GM19372 (cell line): ENCODE results near the gene BATF2.
A peak's percentile ranks its signal among the peaks of the same experiment; 100 is the strongest.
"Not testable (repeated sequence)": the region's sequence is repeated elsewhere in the genome, so short reads cannot be mapped to it uniquely, and the experiment has no call there.

Experiments
- ATAC-seq: cut with Tn5 transposase; IDR thresholded peaks from one replicate; pipeline ENCODE4 v1.9.1; 2021; ENCODE audit warnings: mild to moderate bottlenecking, low read depth, moderate library complexity; ENCODE audit not compliant: unreplicated experiment

The BATF2 gene

GRCh38 chr11:65013888-65014725, 17.3 kb upstream of the BATF2 start, which contains the start of gene ARL2:
Gene ARL2, plus strand, starts transcription at chr11:65014160. Its CDS starts 48 bp downstream, at chr11:65014208.
- ATAC-seq = peak; percentile 68

GRCh38 chr11:65013130-65013887, 16.5 kb upstream of the BATF2 start:
- peak; percentile 63 for ATAC-seq

DNA sequence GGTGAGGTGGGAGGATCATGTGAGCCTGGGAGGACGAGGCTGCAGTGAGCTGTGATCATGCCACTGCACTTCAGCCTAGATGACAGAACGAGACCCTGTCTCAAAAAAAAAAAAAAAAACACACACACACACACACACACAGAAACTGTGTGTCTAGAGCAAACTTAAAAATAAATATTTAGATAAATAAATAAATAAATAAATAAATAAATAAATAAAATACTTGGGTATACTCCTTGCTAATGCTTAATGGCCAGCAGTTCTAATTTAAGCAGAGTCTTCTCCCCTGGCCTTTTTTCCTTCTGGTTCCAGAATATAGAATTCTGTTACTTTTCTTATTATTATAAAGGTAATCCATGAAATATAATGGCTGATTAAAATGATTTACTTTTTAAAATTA, 12.1 kb upstream of the BATF2 start:
- no peak for ATAC-seq

DNA sequence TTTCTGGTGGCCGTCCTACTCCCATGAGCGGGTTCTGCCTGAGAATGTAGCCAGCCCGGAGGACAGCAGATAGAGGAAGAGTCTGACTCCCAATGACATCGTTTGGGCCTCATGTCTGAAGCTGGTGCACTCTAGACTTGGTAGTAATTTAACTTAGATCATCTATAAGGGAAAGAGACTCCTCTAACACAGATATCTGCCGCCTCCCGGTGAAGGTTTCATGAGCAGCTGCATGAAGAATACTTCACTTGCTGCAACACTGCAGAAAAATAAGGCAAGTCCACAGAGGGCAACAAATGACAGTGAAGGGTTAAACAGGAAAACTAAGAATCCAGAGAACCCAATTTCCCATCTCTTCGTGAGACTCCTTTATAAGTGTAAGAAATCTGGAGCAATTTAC, 11.2 kb upstream of the BATF2 start:
- ATAC-seq = no peak

- ATAC-seq = not testable (repeated sequence)
Measured at GRCh38 chr11:65003968-65004367, 7.2 kb upstream of the BATF2 start.

GRCh38 chr11:65003282-65003681, 6.5 kb upstream of the BATF2 start:
- no peak for ATAC-seq

DNA sequence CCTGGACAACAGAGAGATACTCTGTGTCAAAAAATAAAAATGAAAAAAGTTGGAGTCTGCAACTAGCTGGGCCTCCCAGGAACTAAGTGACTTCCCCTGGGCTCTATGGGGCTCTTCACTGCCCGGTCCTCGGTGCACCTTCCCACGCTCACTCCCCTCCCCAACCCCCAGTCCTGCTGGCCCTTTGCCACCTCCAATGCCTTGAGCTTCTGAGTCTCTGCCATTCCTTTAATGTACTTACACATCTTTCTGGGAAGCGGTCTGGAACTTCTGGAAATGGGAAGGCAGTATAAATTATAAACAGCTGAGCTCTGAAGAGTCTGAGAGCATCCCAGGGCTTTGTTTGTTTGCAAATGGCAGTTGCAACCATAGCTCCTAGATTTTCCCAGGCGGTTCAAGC, 5.9 kb upstream of the BATF2 start:
- no peak for ATAC-seq

DNA sequence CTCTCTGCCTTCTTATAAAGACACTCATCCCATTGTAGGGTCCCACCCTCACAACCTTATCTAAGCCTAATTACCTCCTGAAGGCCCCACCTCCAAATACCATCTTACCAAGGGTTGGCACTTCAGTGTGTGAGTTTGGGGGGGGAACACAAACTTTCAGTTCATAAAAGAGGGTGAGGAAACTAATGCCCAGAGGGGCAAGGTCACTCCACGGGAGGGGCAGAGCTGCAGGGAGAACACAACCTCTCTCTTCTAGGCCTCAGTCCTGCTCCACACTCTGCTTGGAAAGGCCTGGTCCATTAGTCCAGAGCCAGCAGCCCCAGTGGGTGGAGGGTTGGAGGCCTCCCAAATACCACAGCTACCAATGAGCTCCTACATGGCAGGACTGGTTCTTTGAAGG, 2.7 kb upstream of the BATF2 start:
- no peak for ATAC-seq

- ATAC-seq = no peak
Measured at GRCh38 chr11:64998690-64999431, 2.1 kb upstream of the BATF2 start.

- ATAC-seq = no peak
Measured at GRCh38 chr11:64998141-64998540, 1.4 kb upstream of the BATF2 start.

- ATAC-seq = no peak
Measured at GRCh38 chr11:64996327-64996709, 453 bp downstream of the BATF2 start.

GRCh38 chr11:64994318-64994717, 2.5 kb downstream of the BATF2 start:
- ATAC-seq = no peak

DNA sequence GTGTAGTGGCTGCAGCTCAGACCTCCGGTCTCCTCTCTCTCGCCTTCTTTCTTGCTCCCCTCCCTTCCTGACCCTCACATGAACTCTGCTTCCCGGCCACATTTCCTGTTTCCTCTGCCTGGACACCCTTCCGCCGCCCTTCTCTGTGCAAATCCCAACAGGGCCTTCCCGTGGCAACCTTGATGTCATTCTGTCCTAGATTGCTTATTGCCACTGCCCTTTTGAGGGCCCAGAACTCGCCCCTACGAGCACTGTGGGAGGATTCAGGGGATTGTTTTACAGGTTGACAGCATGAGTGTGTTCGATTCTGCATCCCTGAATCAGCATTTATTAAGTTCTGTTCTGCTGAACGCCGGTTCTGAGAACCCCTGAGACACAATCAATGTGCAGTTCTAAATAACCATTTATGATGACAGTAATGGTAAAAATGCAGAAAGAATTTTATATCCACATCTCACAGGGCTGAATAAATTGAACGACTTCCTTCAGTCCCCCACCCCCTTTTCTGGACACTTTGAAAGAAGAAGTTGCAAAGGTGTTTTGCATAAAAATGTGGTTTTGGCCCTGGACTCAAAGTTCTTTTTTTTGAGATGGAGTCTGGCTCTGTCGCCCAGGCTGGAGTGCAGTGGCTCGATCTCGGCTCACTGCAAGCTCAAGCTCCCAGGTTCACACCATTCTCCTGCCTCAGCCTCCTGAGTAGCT, 6.4 kb downstream of the BATF2 start:
- ATAC-seq = no peak

- no peak for ATAC-seq
Measured at GRCh38 chr11:64989416-64989815, 7.4 kb downstream of the BATF2 start.

GRCh38 chr11:64987998-64988854, 8.5 kb downstream of the BATF2 start:
- no peak for ATAC-seq

DNA sequence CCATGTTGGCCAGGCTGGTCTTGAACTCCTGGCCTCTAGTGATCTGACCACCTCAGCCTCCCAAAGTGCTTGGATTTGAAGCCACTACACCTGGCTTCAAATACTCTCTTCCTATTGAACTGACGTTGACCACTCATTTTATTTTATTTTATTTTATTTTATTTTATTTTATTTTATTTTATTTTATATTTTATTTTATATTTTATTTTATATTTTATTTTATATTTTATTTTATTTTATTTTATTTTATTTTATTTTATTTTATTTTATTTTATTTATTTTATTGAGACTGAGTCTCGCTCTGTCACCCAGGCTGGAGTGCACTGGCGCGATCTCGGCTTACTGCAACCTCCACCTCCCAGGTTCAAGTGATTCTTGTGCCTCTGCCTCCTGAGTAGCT, 13.4 kb downstream of the BATF2 start:
- not testable (repeated sequence) for ATAC-seq

DNA sequence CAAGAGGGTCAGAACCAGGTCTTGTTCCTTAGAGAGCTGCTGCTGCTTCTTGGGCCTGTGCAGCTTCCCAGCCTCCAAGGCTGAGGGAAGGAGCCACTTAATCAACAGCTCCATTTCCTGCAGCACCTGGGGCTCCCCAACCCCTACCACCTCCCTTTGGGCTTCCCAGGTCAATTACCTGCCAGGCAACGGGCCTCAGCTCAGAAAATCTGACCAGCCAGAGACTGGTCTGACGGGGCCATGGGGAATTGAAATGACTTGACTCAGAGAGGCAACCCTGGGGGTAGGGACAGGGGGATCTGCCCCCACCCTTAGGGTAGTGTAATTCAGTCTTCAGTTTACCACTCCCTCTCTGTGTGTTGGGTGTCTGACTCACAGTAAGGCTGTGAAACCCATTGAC, 20.1 kb downstream of the BATF2 start:
- ATAC-seq = no peak

DNA sequence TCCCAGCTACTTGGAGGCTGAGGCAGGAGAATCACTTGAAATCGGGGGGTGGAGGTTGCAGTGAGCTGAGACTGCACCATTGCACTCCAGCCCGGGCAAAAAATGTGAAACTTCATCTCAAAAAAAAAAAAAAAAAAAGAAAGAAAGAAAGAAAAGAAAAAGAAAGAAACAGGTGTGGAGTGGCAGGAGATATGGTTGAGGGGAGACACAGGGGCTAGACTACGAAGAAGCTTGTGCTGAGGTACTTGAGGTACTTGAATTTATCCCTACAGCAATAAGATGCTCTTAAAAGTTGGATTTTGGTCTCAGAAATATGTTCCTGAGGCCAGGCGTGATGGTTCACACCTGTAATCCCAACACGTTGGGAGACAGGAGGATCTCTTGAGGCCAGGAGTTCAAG, 22.6 kb downstream of the BATF2 start:
- no peak for ATAC-seq

DNA sequence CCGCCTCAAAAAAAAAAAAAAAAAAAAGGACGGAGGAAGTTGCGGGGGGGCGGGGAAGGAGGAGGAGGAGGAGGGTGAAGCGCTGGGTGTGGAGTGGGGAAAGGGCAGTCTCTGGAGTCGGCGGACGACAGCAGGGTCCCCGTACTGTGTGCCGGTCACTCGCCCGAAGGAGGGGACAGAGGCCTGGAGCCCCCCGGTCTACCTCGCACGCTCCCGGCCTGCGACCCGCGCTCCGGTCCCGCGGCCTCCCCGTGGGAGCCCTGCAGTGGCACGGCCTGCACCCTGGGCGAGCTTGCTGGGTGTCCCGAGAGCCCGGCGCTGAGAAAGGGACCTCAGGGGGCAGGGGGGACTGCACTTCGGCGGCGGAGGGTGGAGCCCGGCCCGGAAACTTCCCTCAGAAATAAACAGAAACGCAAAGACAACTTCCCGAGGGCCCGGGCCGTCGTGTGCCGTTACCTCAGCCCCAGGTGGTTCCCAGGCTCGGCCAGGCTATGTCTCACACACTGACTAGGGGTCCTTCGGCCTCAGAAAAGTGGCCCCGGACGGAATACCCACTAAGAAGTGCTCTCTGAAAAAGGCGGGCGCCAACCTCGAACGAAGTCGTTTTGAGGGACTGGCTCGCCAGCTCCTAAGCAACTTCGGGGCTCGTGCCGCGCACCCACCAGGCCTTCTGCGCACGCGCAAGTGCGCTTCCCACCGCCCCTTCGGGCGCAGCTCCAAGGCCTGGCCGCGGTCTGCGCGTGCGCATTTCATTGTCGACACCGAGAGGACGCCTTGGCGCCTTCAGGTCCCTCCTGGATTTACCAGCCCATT, 25.1 kb downstream of the BATF2 start, which contains the start of gene MAJIN:
Gene MAJIN (minus strand): TSS at position 688 of the 813 bp plus-strand sequence. CDS start 12,703 bp downstream, outside the sequence.
- no peak for ATAC-seq
